GM23338 (cell line): Measurements from ENCODE around the gene ZNF346. TPM values are rescaled to one million over a fixed set of nuclear protein-coding genes. Genes with fewer than 3 reads are reported as not detected.

Source experiments
- ATAC-seq: fragments of 200-7000 bp; cut with Tn5 transposase; 3 replicates; pipeline ENCODE4 v1.9.1; 2020
- DNase-seq: peaks from one replicate; pipeline ENCODE4 v3.0.0-alpha.2; 2015; ENCODE audit warnings: low spot score
- H2AFZ ChIP-seq: fragments of 200-600 bp; sonication (generic); 2 replicates; pipeline ENCODE4 v1.8.0; 2016; ENCODE audit warnings: antibody characterized with exemption, mild to moderate bottlenecking, moderate library complexity
- H3F3A ChIP-seq: fragments of 200-600 bp; sonication (generic); replicated peaks from 2 replicates; pipeline ENCODE4 v1.8.0; 2017; ENCODE audit warnings: antibody characterized with exemption, mixed run types, low read depth
- H3K27ac ChIP-seq: fragments of 200-600 bp; sonication (generic); 2 replicates; pipeline ENCODE4 v1.6.1; 2016; ENCODE audit warnings: low read depth
- H3K27me3 ChIP-seq: fragments of 200-600 bp; sonication (generic); 2 replicates; pipeline ENCODE4 v1.8.0; 2016; ENCODE audit warnings: mild to moderate bottlenecking, mixed run types, moderate library complexity; ENCODE audit not compliant: insufficient read depth
- H3K36me3 ChIP-seq: fragments of 200-600 bp; sonication (generic); 2 replicates; pipeline ENCODE4 v1.8.0; 2016; ENCODE audit warnings: mild to moderate bottlenecking; ENCODE audit not compliant: insufficient read depth
- H3K4me1 ChIP-seq: fragments of 200-600 bp; sonication (generic); 2 replicates; pipeline ENCODE4 v1.8.0; 2016; ENCODE audit warnings: mild to moderate bottlenecking, moderate library complexity; ENCODE audit not compliant: insufficient read depth
- H3K4me2 ChIP-seq: fragments of 200-600 bp; sonication (generic); 2 replicates; pipeline ENCODE4 v1.7.1; 2017; ENCODE audit warnings: mixed run types
- H3K4me3 ChIP-seq: fragments of 200-600 bp; sonication (generic); 2 replicates; pipeline ENCODE4 v1.6.1; 2016; ENCODE audit warnings: mixed run types
- H3K79me2 ChIP-seq: fragments of 200-600 bp; sonication (generic); replicated peaks from 2 replicates; pipeline ENCODE4 v1.8.0; 2017; ENCODE audit warnings: mild to moderate bottlenecking; ENCODE audit not compliant: insufficient read depth
- H3K9me2 ChIP-seq: fragments of 200-600 bp; sonication (generic); 2 replicates; pipeline ENCODE4 v1.8.0; 2017; ENCODE audit not compliant: insufficient read depth
- H4K20me1 ChIP-seq: fragments of 200-600 bp; sonication (generic); replicated peaks from 2 replicates; pipeline ENCODE4 v1.8.0; 2017; ENCODE audit warnings: mild to moderate bottlenecking; ENCODE audit not compliant: insufficient read depth
- H3K27ac Mint-ChIP-seq: 2 replicates; pipeline ENCODE4 v1.8.0; 2020; ENCODE audit warnings: inconsistent platforms, mild to moderate bottlenecking, moderate library complexity, mixed read lengths
- H3K27me3 Mint-ChIP-seq: 3 replicates; pipeline ENCODE4 v1.8.0; 2022; ENCODE audit warnings: low read depth, mild to moderate bottlenecking, moderate library complexity, mixed read lengths, inconsistent platforms; ENCODE audit not compliant: insufficient read depth, poor library complexity
- H3K36me3 Mint-ChIP-seq: 3 replicates; pipeline ENCODE4 v1.8.0; 2021; ENCODE audit warnings: low read depth, mild to moderate bottlenecking, inconsistent platforms, moderate library complexity, mixed read lengths
- H3K4me1 Mint-ChIP-seq: 3 replicates; pipeline ENCODE4 v1.8.0; 2020; ENCODE audit warnings: mild to moderate bottlenecking, inconsistent platforms, mixed read lengths
- H3K4me3 Mint-ChIP-seq: 3 replicates; pipeline ENCODE4 v1.8.0; 2021; ENCODE audit warnings: moderate library complexity, mild to moderate bottlenecking, inconsistent platforms, mixed read lengths
- H3K9me3 Mint-ChIP-seq: 3 replicates; pipeline ENCODE4 v1.8.0; 2020; ENCODE audit warnings: moderate library complexity, mild to moderate bottlenecking, inconsistent platforms, mixed read lengths
- CREB1 ChIP-seq: fragments of 250-450 bp; sonication (Bioruptor Pico); IDR thresholded peaks from 2 replicates; pipeline ENCODE4 v1.5.0; 2020; ENCODE audit warnings: low read depth, mild to moderate bottlenecking, moderate library complexity
- EZH2 ChIP-seq: fragments of 200-600 bp; sonication (generic); IDR thresholded peaks from one replicate; pipeline ENCODE4 v1.8.0; 2017; ENCODE audit warnings: antibody characterized with exemption, mild to moderate bottlenecking, low read depth; ENCODE audit not compliant: unreplicated experiment
- EZH2phosphoT487 ChIP-seq: fragments of 200-600 bp; sonication (generic); IDR thresholded peaks from one replicate; pipeline ENCODE4 v1.8.1; 2018; ENCODE audit warnings: antibody characterized with exemption; ENCODE audit not compliant: unreplicated experiment
- JUNB ChIP-seq: IDR thresholded peaks from one replicate; pipeline ENCODE4 v1.6.1; 2016; ENCODE audit warnings: antibody characterized with exemption; ENCODE audit not compliant: unreplicated experiment
- NANOG ChIP-seq: IDR thresholded peaks from 2 replicates; pipeline ENCODE4 v1.6.1; 2016; ENCODE audit warnings: antibody characterized with exemption, borderline replicate concordance
- POLR2AphosphoS5 ChIP-seq: IDR thresholded peaks from 2 replicates; pipeline ENCODE4 v1.6.1; 2016; ENCODE audit warnings: antibody characterized with exemption, low read depth
- REST ChIP-seq: IDR thresholded peaks from one replicate; pipeline ENCODE4 v1.6.1; 2018; ENCODE audit warnings: antibody characterized with exemption; ENCODE audit not compliant: unreplicated experiment
- STAT1 ChIP-seq: IDR thresholded peaks from one replicate; pipeline ENCODE4 v1.6.1; 2016; ENCODE audit warnings: antibody characterized with exemption; ENCODE audit not compliant: unreplicated experiment
- ZNF114 ChIP-seq: fragments of 250-450 bp; sonication (Bioruptor Pico); IDR thresholded peaks from 2 replicates; pipeline ENCODE4 v1.5.0; 2020; ENCODE audit warnings: mild to moderate bottlenecking, moderate library complexity
- polyA plus RNA-seq: library from polyadenylated mRNA; unstranded; fragments of >200 nt; fragmentation: Nextera tagmentation; extraction: Ambion mirVana; gene quantifications from 2 replicates; pipeline ENCODE4 v1.2.1, GENCODE V29; 2016
- total RNA-seq: library from RNA; depleted of rRNA; stranded (reverse); fragments of >200 nt; shearing (Covaris generic); gene quantifications from 2 replicates; pipeline ENCODE4 v1.2.3, GENCODE V29; 2014
- TF ChIP-seq, protein P1 (sequence below), 2 experiments: fragments of 200-600 bp in 1 of 2; sonication (generic) in 1 of 2; conservative IDR thresholded peaks; 2 replicates each; pipeline versions ENCODE4 v1.5.1 to v1.6.1; 2016 to 2017; ENCODE audit warnings: antibody characterized with exemption in 2 of 2, low read depth in 2 of 2, mild to moderate bottlenecking in 2 of 2, moderate library complexity in 1 of 2
- TF ChIP-seq, protein P2 (sequence below): IDR thresholded peaks from 2 replicates; pipeline ENCODE4 v1.6.1; 2016; ENCODE audit warnings: antibody characterized with exemption

ZNF346 gene
- total and polyA plus RNA-seq, 2 experiments from 2014 or later = 11.0 to 27.2 TPM

DNA sequence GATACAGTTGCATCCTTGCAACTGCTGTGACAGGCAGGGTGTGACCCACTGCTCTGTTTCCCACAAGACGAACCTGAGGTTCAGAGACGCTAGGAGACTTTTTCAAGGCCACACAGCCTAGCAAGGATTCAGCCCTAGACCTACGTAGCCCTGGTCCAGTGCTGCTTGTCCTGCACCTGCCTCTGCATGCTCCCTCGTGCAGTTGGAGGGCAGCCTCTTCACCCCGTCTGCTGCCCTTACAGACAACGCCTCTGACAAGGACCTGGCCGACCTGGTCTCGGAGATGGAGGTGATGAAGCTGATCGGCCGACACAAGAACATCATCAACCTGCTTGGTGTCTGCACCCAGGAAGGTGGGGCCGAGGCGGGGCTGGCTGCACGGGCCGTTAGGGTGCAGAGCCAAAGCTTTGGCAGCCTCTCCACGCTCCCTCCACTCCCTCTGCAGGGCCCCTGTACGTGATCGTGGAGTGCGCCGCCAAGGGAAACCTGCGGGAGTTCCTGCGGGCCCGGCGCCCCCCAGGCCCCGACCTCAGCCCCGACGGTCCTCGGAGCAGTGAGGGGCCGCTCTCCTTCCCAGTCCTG, 72.7 kb downstream of the ZNF346 start (continued):
- TF ChIP-seq REST = no peak
- TF ChIP-seq STAT1 = no peak
- TF ChIP-seq JUNB = no peak
- no peak for TF ChIP-seq ZNF114
- no peak for TF ChIP-seq CREB1 (CRISPR knock-in tag)
- no peak for TF ChIP-seq EZH2
- TF ChIP-seq NANOG = no peak
- TF ChIP-seq POLR2AphosphoS5 = no peak
- TF ChIP-seq, protein P1, sequence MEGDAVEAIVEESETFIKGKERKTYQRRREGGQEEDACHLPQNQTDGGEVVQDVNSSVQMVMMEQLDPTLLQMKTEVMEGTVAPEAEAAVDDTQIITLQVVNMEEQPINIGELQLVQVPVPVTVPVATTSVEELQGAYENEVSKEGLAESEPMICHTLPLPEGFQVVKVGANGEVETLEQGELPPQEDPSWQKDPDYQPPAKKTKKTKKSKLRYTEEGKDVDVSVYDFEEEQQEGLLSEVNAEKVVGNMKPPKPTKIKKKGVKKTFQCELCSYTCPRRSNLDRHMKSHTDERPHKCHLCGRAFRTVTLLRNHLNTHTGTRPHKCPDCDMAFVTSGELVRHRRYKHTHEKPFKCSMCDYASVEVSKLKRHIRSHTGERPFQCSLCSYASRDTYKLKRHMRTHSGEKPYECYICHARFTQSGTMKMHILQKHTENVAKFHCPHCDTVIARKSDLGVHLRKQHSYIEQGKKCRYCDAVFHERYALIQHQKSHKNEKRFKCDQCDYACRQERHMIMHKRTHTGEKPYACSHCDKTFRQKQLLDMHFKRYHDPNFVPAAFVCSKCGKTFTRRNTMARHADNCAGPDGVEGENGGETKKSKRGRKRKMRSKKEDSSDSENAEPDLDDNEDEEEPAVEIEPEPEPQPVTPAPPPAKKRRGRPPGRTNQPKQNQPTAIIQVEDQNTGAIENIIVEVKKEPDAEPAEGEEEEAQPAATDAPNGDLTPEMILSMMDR (conservative IDR thresholded peaks at IDR 0.05; ENCODE audit: low read depth in 2 of 2) = no peak
- TF ChIP-seq EZH2phosphoT487 = no peak
- TF ChIP-seq, protein P2, sequence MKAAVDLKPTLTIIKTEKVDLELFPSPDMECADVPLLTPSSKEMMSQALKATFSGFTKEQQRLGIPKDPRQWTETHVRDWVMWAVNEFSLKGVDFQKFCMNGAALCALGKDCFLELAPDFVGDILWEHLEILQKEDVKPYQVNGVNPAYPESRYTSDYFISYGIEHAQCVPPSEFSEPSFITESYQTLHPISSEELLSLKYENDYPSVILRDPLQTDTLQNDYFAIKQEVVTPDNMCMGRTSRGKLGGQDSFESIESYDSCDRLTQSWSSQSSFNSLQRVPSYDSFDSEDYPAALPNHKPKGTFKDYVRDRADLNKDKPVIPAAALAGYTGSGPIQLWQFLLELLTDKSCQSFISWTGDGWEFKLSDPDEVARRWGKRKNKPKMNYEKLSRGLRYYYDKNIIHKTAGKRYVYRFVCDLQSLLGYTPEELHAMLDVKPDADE = no peak

- Histone ChIP-seq H3K79me2 (no peaks in the 10 kb centered on the region), H3K4me1 (peaks cover 18% of the 10 kb centered on the region), H3K27ac (no peak overlapping the region), H4K20me1 (peaks cover 5% of the 10 kb centered on the region; the same call in 1 of the 2 replicates), H3K27me3 (no peaks in the 10 kb centered on the region), H3K36me3 (peaks cover 5% of the 10 kb centered on the region; the same call in 1 of the 2 replicates), H3K4me3 (no peak overlapping the region), H3K4me2 (no peak overlapping the region), H3K9me2 (no peaks in the 10 kb centered on the region), H3F3A (0 out of 2 replicates have a peak, but pooled peaks cover 8% of the 10 kb centered on the region), H2AFZ (no peak overlapping the region)
- H3K27me3 Mint-ChIP-seq = peaks cover 12% of the 10 kb centered on the region
- H3K27ac Mint-ChIP-seq = no peak overlapping the region
- H3K36me3 Mint-ChIP-seq = peaks cover 29% of the 10 kb centered on the region
- ATAC-seq (no peak), DNase-seq (no peak)
- H3K4me1 Mint-ChIP-seq = peaks cover 19% of the 10 kb centered on the region
- H3K4me3 Mint-ChIP-seq = no peak overlapping the region
- H3K9me3 Mint-ChIP-seq = no peaks in the 10 kb centered on the region; the same call in 2 of the 3 replicates
- TF ChIP-seq JUNB (no peak), STAT1 (no peak), POLR2AphosphoS5 (no peak), EZH2 (no peak), NANOG (no peak)
- TF ChIP-seq, protein P1 (conservative IDR thresholded peaks at IDR 0.05; ENCODE audit: low read depth in 2 of 2) = no peak
Observed at GRCh38 chr5:177096162-177097015, 73.9 kb downstream of the ZNF346 start.
